GM12874 (cell line): ENCODE data around the gene TGFBR3.

ENCODE experiments used
- CTCF ChIP-seq: IDR thresholded peaks from 2 replicates; pipeline ENCODE4 v1.5.1; 2011; ENCODE audit warnings: low read depth, mild to moderate bottlenecking, control low read depth, low read length, moderate library complexity; ENCODE audit not compliant: insufficient read depth

The TGFBR3 gene

GRCh38 chr1:91833946-91834345, 52.0 kb downstream of the TGFBR3 start:
- TF ChIP-seq CTCF: no peak

- no peak for TF ChIP-seq CTCF
These were observed 54.6 kb downstream of the TGFBR3 start for GRCh38 chr1:91831132-91831930.

- no peak for TF ChIP-seq CTCF
These were observed 55.5 kb downstream of the TGFBR3 start for GRCh38 chr1:91830242-91831131.

DNA sequence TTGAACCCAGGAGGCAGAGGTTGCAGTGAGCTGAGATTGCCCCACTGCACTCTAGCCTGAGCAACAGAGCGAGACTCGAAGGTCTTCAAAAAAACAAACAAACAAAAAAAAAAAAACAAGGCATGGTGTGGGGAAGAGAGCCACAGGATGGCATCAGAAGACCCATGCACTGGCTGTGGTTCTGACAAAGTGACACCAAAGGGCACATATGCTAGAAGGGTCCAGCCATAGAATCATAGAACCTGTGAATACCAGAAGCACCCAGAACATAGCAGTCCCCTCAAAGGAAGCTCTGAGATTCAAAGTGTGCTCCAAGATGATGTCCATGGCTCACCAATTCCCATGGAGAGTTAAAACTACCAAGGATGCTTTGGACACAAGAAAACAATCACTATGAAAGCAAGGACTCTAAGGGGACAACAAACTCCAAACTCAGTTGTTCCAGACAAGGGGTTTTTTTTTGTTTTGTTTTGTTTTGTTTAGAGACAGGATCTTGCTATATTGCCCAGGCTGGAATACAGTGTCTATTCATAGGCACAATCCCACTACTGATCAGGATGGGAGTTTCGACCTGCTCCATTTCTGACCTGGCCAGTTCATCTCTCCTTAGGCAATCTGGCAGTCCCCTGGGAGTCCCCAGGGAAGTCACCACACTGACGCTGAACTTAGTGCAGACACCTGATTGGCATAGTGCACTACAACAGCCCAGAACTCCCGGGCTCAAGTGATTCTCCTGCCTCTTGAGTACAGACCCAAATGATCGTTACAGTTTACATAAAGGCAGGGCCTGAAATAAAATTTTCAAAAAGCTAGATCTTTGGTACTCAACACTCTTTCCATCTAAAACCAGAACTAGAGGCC, 56.4 kb downstream of the TGFBR3 start:
- TF ChIP-seq CTCF: no peak

DNA sequence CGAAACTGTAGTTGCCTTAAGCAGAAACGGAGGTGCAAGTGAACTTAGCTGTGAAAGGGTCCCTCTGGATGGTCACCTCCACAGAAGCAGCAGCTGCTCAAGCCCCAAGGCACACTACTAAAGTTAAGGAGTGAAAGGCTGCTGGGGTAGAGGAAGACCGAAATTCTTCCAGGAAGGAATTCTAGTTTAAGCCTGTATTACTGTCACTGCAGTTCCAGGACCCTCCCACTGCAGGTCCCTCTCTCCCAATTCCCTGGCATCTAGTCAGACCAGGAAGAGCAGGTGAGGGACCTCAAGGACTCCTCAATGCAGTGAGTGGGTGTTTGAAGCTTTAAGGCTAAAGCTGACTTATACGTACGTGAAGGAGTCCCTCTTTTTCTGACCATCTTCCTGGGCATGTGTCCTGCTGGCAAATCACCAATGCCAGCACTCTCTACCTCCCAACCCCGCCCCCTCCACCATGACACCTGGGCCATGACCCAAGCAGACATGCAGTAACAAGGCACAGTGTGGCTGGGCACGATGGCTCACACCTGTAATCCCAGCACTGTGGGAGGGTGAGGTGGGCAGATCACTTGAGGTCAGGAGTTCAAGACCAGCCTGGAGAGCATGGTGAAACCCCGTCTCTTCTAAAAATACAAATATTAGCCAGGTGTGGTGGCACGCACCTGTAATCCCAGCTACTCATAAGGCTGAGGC, 57.2 kb downstream of the TGFBR3 start:
- no peak for TF ChIP-seq CTCF

DNA sequence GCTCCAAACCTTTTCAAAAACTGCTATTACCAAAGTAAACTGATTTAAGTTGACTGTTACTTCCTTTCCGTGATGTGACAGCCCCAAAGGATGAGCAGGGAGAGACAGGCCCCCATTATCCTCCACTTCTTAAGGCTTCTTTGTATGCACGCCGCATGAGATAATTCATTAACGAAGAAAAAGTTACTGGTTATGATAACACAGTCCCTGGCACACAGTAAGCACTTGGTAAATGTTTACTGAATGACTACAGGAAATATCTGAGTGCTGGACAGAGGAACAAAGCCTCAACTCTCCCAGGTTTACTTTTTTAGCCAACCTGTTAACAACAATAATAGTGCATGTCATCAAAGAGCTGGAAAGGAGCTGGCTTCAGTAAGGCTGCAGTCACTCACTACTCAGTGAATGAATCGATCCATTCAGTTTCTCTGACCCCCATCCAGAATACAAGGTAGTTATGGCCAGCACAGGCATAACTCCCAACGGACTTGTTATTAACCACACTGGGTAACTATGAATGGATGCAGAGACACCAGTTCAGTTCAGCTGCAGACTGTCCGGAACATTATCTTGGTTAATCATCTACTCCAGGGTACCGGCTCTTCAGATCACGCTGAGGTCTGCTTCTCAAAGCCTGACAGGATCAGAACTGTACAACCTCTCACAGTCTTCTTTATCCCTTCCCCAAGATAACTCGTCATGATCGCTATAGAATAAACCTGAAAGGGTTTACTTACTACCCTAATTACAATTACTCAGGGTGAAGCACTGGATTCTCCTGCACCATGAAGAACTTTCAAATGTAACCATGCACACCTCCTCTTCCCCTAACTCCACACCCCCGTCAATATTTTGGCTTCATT, 58.3 kb downstream of the TGFBR3 start:
- TF ChIP-seq CTCF: no peak
